Naive B cell (primary cell): Measurements from ENCODE around the gene CCDC9. TPM values are rescaled to one million over a fixed set of nuclear protein-coding genes. Genes with fewer than 3 reads are reported as not detected.
"Not testable (repeated sequence)": the region's sequence is repeated elsewhere in the genome, so short reads cannot be mapped to it uniquely, and the experiment has no call there.

Experiments
- ATAC-seq, 2 donors: fragments of 150-1000 bp; cut with Tn5 transposase; 2 replicates each; pipeline ENCODE4 v1.10.0; 2021; ENCODE audit warnings: low read depth in 2 of 2, mild to moderate bottlenecking in 2 of 2, moderate library complexity in 2 of 2
- DNase-seq: peaks from one replicate; pipeline ENCODE4 v3.0.0; 2022
- H3K27ac Mint-ChIP-seq, 6 donors: one replicate each; pipeline ENCODE4 v1.8.0; 2020 to 2022; ENCODE audit warnings: mild to moderate bottlenecking in 6 of 6, mixed read lengths in 6 of 6, moderate library complexity in 5 of 6, inconsistent platforms in 2 of 6
- H3K27me3 Mint-ChIP-seq, 3 donors: one replicate each; pipeline ENCODE4 v1.8.0; 2021 to 2022; ENCODE audit warnings: mixed read lengths in 3 of 3, mild to moderate bottlenecking in 1 of 3
- H3K36me3 Mint-ChIP-seq, 2 donors: one replicate each; pipeline ENCODE4 v1.8.0; 2020 to 2022; ENCODE audit warnings: mixed read lengths in 2 of 2, inconsistent platforms in 1 of 2, mild to moderate bottlenecking in 1 of 2
- H3K4me1 Mint-ChIP-seq, 3 donors: one replicate each; pipeline ENCODE4 v1.8.0; 2020 to 2022; ENCODE audit warnings: mixed read lengths in 3 of 3, inconsistent platforms in 1 of 3, mild to moderate bottlenecking in 1 of 3, moderate library complexity in 1 of 3
- H3K4me3 Mint-ChIP-seq, 8 donors: one replicate each; pipeline ENCODE4 v1.8.0; 2020 to 2022; ENCODE audit warnings: mild to moderate bottlenecking in 8 of 8, mixed read lengths in 8 of 8, moderate library complexity in 8 of 8, inconsistent platforms in 2 of 8
- H3K9me3 Mint-ChIP-seq, 7 donors: one replicate each; pipeline ENCODE4 v1.8.0; 2020 to 2022; ENCODE audit warnings: mixed read lengths in 7 of 7, mild to moderate bottlenecking in 5 of 7, inconsistent platforms in 2 of 7, moderate library complexity in 1 of 7
- polyA plus RNA-seq, 6 donors: library from polyadenylated mRNA; unstranded; fragments of 300-500 nt; fragmentation: Illumina TruSeq; gene quantifications; one replicate each; pipeline ENCODE4 v1.2.3, GENCODE V29; 2021; ENCODE audit warnings: low read depth in 6 of 6

The CCDC9 gene
- polyA plus RNA-seq, 6 donors from 2014 or later: 7.8 to 13.2 (median 8.8) TPM

GRCh38 chr19:47240996-47241918, 15.1 kb upstream of the CCDC9 start:
- Mint-ChIP-seq H3K4me3 (peak overlapping the region in 3 of 8 donors; percentile 36 to 57 (median 48)), H3K36me3 (peaks cover 0 to 4% of the 10 kb centered on the region in 2 donors), H3K9me3 (peaks cover 0 to 4% (median 0%) of the 10 kb centered on the region in 7 donors), H3K27me3 (peaks cover 7 to 34% (median 16%) of the 10 kb centered on the region in 3 donors), H3K4me1 (peaks cover 6 to 33% (median 10%) of the 10 kb centered on the region in 3 donors), H3K27ac (peak overlapping the region in 2 of 6 donors; percentile 61 to 63)
- ATAC-seq (peak; percentile 57 to 59), DNase-seq (peak; percentile 72)

GRCh38 chr19:47241919-47242577, 14.3 kb upstream of the CCDC9 start:
- H3K4me1 Mint-ChIP-seq: peaks cover 6 to 33% (median 10%) of the 10 kb centered on the region in 3 donors
- H3K27ac Mint-ChIP-seq: no peak overlapping the region
- DNase-seq: no peak
- peaks cover 6 to 34% (median 17%) of the 10 kb centered on the region in 3 donors for H3K27me3 Mint-ChIP-seq
- H3K4me3 Mint-ChIP-seq: no peak overlapping the region
- peaks cover 0 to 4% of the 10 kb centered on the region in 2 donors for H3K36me3 Mint-ChIP-seq
- H3K9me3 Mint-ChIP-seq: peaks cover 0 to 4% (median 0%) of the 10 kb centered on the region in 7 donors
- ATAC-seq: no peak

- Mint-ChIP-seq H3K27me3 (peaks cover 13 to 39% (median 23%) of the 10 kb centered on the region in 3 donors), H3K9me3 (peaks cover 0 to 4% (median 0%) of the 10 kb centered on the region in 7 donors), H3K4me3 (peak overlapping the region in 6 of 8 donors; percentile 67 to 84 (median 78)), H3K36me3 (peaks cover 0 to 4% of the 10 kb centered on the region in 2 donors), H3K4me1 (peaks cover 11 to 36% (median 12%) of the 10 kb centered on the region in 3 donors), H3K27ac (peak overlapping the region in 3 of 6 donors; percentile 39 to 82 (median 79))
- DNase-seq (no peak), ATAC-seq (no peak)
Observed at GRCh38 chr19:47243364-47243775, 13.0 kb upstream of the CCDC9 start.

- ATAC-seq (peak; percentile 61 to 63), DNase-seq (peak; percentile 86)
- Mint-ChIP-seq H3K4me3 (peak overlapping the region in 6 of 8 donors; percentile 9 to 83 (median 70)), H3K27ac (peak overlapping the region in 4 of 6 donors; percentile 48 to 83 (median 80)), H3K9me3 (peaks cover 0 to 4% (median 0%) of the 10 kb centered on the region in 7 donors), H3K36me3 (peaks cover 0 to 4% of the 10 kb centered on the region in 2 donors), H3K4me1 (peaks cover 7 to 31% (median 11%) of the 10 kb centered on the region in 3 donors), H3K27me3 (peaks cover 10 to 37% (median 19%) of the 10 kb centered on the region in 3 donors)
Observed at GRCh38 chr19:47243776-47244547, 12.4 kb upstream of the CCDC9 start.

GRCh38 chr19:47247308-47247990, 8.9 kb upstream of the CCDC9 start:
- peaks cover 7 to 24% (median 16%) of the 10 kb centered on the region in 3 donors for H3K27me3 Mint-ChIP-seq
- peak overlapping the region in 2 of 6 donors; percentile 56 to 58 for H3K27ac Mint-ChIP-seq
- peaks cover 0 to 4% (median 0%) of the 10 kb centered on the region in 7 donors for H3K9me3 Mint-ChIP-seq
- H3K36me3 Mint-ChIP-seq: peaks cover 0 to 4% of the 10 kb centered on the region in 2 donors
- ATAC-seq (no peak), DNase-seq (peak; percentile 66)
- H3K4me3 Mint-ChIP-seq: peak overlapping the region in 3 of 8 donors; percentile 3 to 39 (median 16)
- H3K4me1 Mint-ChIP-seq: peaks cover 5 to 24% (median 7%) of the 10 kb centered on the region in 3 donors

GRCh38 chr19:47253016-47253415, 3.3 kb upstream of the CCDC9 start:
- peaks cover 15 to 24% (median 16%) of the 10 kb centered on the region in 3 donors for H3K4me1 Mint-ChIP-seq
- not testable (repeated sequence) for H3K27ac Mint-ChIP-seq
- peak overlapping the region in 1 of 8 donors; percentile 46 for H3K4me3 Mint-ChIP-seq

GRCh38 chr19:47253467-47253881, 2.9 kb upstream of the CCDC9 start:
- H3K27ac Mint-ChIP-seq: no peak overlapping the region
- peak overlapping the region in 2 of 8 donors; percentile 1 to 46 for H3K4me3 Mint-ChIP-seq
- ATAC-seq (no peak), DNase-seq (no peak)
- H3K4me1 Mint-ChIP-seq: peaks cover 18 to 29% (median 19%) of the 10 kb centered on the region in 3 donors
- peaks cover 0 to 2% of the 10 kb centered on the region in 2 donors for H3K36me3 Mint-ChIP-seq
- H3K27me3 Mint-ChIP-seq: no peaks in the 10 kb centered on the region
- H3K9me3 Mint-ChIP-seq: no peaks in the 10 kb centered on the region

More at GRCh38 chr19:47253016-47253415, 3.3 kb upstream of the CCDC9 start:
- H3K9me3 Mint-ChIP-seq, DNase-seq, ATAC-seq, H3K27me3 Mint-ChIP-seq, H3K36me3 Mint-ChIP-seq: not testable (repeated sequence)

- DNase-seq (no peak), ATAC-seq (no peak)
- Mint-ChIP-seq H3K9me3 (peaks cover 0 to 1% (median 0%) of the 10 kb centered on the region in 7 donors), H3K27me3 (no peaks in the 10 kb centered on the region), H3K4me3 (peak overlapping the region in 4 of 8 donors; percentile 1 to 46 (median 21)), H3K36me3 (peaks cover 0 to 6% of the 10 kb centered on the region in 2 donors), H3K27ac (peak overlapping the region in 3 of 6 donors; percentile 13 to 61 (median 24)), H3K4me1 (peaks cover 23 to 32% (median 24%) of the 10 kb centered on the region in 3 donors)
Observed at GRCh38 chr19:47253970-47254369, 2.4 kb upstream of the CCDC9 start.

- Mint-ChIP-seq H3K9me3 (peaks cover 0 to 3% (median 0%) of the 10 kb centered on the region in 7 donors), H3K4me1 (peaks cover 36 to 52% (median 43%) of the 10 kb centered on the region in 3 donors), H3K4me3 (peak overlapping the region; percentile 85 to 98 (median 94)), H3K27me3 (no peaks in the 10 kb centered on the region), H3K27ac (peak overlapping the region; percentile 96 to 99 (median 99)), H3K36me3 (peaks cover 0 to 31% of the 10 kb centered on the region in 2 donors)
- DNase-seq (peak; percentile 98), ATAC-seq (peak; percentile 80 to 83)
Observed at GRCh38 chr19:47256693-47257410, 527 bp downstream of the CCDC9 start.

GRCh38 chr19:47257411-47258169, 1.3 kb downstream of the CCDC9 start:
- Mint-ChIP-seq H3K9me3 (peaks cover 0 to 3% (median 0%) of the 10 kb centered on the region in 7 donors), H3K4me1 (peaks cover 41 to 57% (median 43%) of the 10 kb centered on the region in 3 donors), H3K27me3 (no peaks in the 10 kb centered on the region), H3K4me3 (peak overlapping the region; percentile 85 to 98 (median 94)), H3K27ac (peak overlapping the region; percentile 96 to 99 (median 99)), H3K36me3 (peaks cover 0 to 31% of the 10 kb centered on the region in 2 donors)
- no peak for ATAC-seq
- no peak for DNase-seq

- Mint-ChIP-seq H3K9me3 (peaks cover 0 to 3% (median 0%) of the 10 kb centered on the region in 7 donors), H3K4me1 (peaks cover 41 to 60% (median 43%) of the 10 kb centered on the region in 3 donors), H3K36me3 (peaks cover 0 to 31% of the 10 kb centered on the region in 2 donors), H3K27ac (peak overlapping the region in 3 of 6 donors; percentile 44 to 96 (median 79)), H3K27me3 (no peaks in the 10 kb centered on the region), H3K4me3 (peak overlapping the region; percentile 13 to 98 (median 90))
- no peak for ATAC-seq
- no peak for DNase-seq
Observed at GRCh38 chr19:47258434-47258833, 2.1 kb downstream of the CCDC9 start.
